GM12878 (cell line): ENCODE data around the gene RIN1. TPM values are rescaled to one million over a fixed set of nuclear protein-coding genes. Genes with fewer than 3 reads are reported as not detected.

ENCODE experiments used
- ATAC-seq: fragments of 200-7000 bp; cut with Tn5 transposase; 3 replicates; pipeline ENCODE4 v1.9.1; 2020; ENCODE audit warnings: mild to moderate bottlenecking, moderate library complexity
- BruUV-seq: library from RNA; stranded (reverse); fragments of 400-500 nt; replicated peaks from 2 replicates; lab custom pipeline; 2021; lab: Mats Ljungman, UMichigan
- CTCF ChIA-PET: fragments of 300-600 bp; sonication (Branson Sonifier 250); formaldehyde crosslinking; extraction: SDS; loops from one replicate; lab custom pipeline; 2021; ENCODE audit warnings: inconsistent platforms; lab: Yijun Ruan, JAX
- POLR2A ChIA-PET: fragments of 350-600 bp; formaldehyde crosslinking; extraction: SDS; loops from one replicate; lab custom pipeline; 2021; ENCODE audit warnings: inconsistent platforms; lab: Charles Lee
- RAD21 ChIA-PET: fragments of 300-600 bp; sonication (Branson Sonifier 250); formaldehyde crosslinking; loops from one replicate; lab custom pipeline; 2023; ENCODE audit warnings: antibody characterized with exemption; ENCODE audit not compliant: unreplicated experiment; lab: Charles Lee
- SMC1A ChIA-PET: fragments of 300-600 bp; sonication (Branson Sonifier 250); formaldehyde crosslinking; loops from one replicate; lab custom pipeline; 2023; ENCODE audit not compliant: unreplicated experiment, uncharacterized antibody; lab: Charles Lee
- DNase-seq: peaks from one replicate; pipeline ENCODE4 v3.0.0-alpha.2; 2011; ENCODE audit warnings: low read depth, low spot score
- FAIRE-seq: peaks from 3 replicates; lab custom pipeline; 2011; peaks lifted over from hg19 to GRCh38; lab: Jason Lieb, UNC
- H2AFZ ChIP-seq: 2 replicates; pipeline ENCODE4 v1.6.0; 2011; ENCODE audit warnings: low read depth, low read length, control low read depth; ENCODE audit not compliant: control insufficient read depth
- H3K27ac ChIP-seq: 2 replicates; pipeline ENCODE4 v1.5.1; 2011; ENCODE audit warnings: control low read depth; ENCODE audit not compliant: control insufficient read depth, insufficient read depth
- H3K27me3 ChIP-seq, 2 experiments: replicated peaks in 1 of 2; 2 replicates each; pipeline versions ENCODE4 v1.6.0 to v1.6.1; 2011; ENCODE audit warnings: low read length in 1 of 2; ENCODE audit not compliant: control insufficient read depth in 2 of 2, insufficient read depth in 2 of 2
- H3K36me3 ChIP-seq, 2 experiments: 2 replicates each; pipeline ENCODE4 v1.5.1; 2011; ENCODE audit warnings: low read length in 1 of 2; ENCODE audit not compliant: control insufficient read depth in 2 of 2, insufficient read depth in 2 of 2
- H3K4me1 ChIP-seq: 2 replicates; pipeline ENCODE4 v1.6.1; 2011; ENCODE audit warnings: mild to moderate bottlenecking, low read length, moderate library complexity, mixed read lengths; ENCODE audit not compliant: control insufficient read depth, insufficient read depth
- H3K4me2 ChIP-seq: 2 replicates; pipeline ENCODE4 v1.6.0; 2011; ENCODE audit warnings: control low read depth; ENCODE audit not compliant: control insufficient read depth, insufficient read depth
- H3K4me3 ChIP-seq: fragments of 200-600 bp; sonication (generic); 2 replicates; pipeline ENCODE4 v1.5.1; 2016
- H3K79me2 ChIP-seq: 2 replicates; pipeline ENCODE4 v1.6.0; 2011; ENCODE audit warnings: low read length; ENCODE audit not compliant: control insufficient read depth, insufficient read depth
- H3K9ac ChIP-seq: 2 replicates; pipeline ENCODE4 v1.8.0; 2011; ENCODE audit warnings: low read length, control low read depth, mixed read lengths; ENCODE audit not compliant: control insufficient read depth, insufficient read depth
- H3K9me3 ChIP-seq: replicated peaks from 3 replicates; pipeline ENCODE4 v1.5.1; 2011; ENCODE audit warnings: mild to moderate bottlenecking, low read length; ENCODE audit not compliant: control insufficient read depth, insufficient read depth
- H4K20me1 ChIP-seq: 2 replicates; pipeline ENCODE4 v1.6.0; 2011; ENCODE audit not compliant: control insufficient read depth, insufficient read depth
- CBX5 ChIP-seq: sonication (generic); IDR thresholded peaks from 2 replicates; pipeline ENCODE4 v1.6.1; 2016; ENCODE audit warnings: low read depth, moderate library complexity, mild to moderate bottlenecking, inconsistent platforms
- CHD1 ChIP-seq: IDR thresholded peaks from 2 replicates; pipeline ENCODE4 v1.6.1; 2012; ENCODE audit warnings: low read depth, low read length, improper control_type of control experiment
- DPF2 ChIP-seq: fragments of 450-650 bp; IDR thresholded peaks from 2 replicates; pipeline ENCODE4 v1.6.1; 2017; ENCODE audit warnings: mild to moderate bottlenecking
- MTA3 ChIP-seq: IDR thresholded peaks from 2 replicates; pipeline ENCODE4 v1.6.1; 2012; ENCODE audit warnings: low read length, inconsistent platforms, borderline replicate concordance
- PML ChIP-seq: IDR thresholded peaks from 2 replicates; pipeline ENCODE4 v1.6.1; 2012; ENCODE audit warnings: low read length, inconsistent platforms
- RCOR1 ChIP-seq: conservative IDR thresholded peaks from 2 replicates; pipeline ENCODE4 v1.6.1; 2012; ENCODE audit warnings: low read depth, low read length, improper control_type of control experiment
- TBL1XR1 ChIP-seq: IDR thresholded peaks from 2 replicates; pipeline ENCODE4 v1.6.1; 2012; ENCODE audit warnings: low read depth, low read length, improper control_type of control experiment
- TCF7 ChIP-seq: IDR thresholded peaks from 2 replicates; pipeline ENCODE4 v1.6.1; 2014; ENCODE audit warnings: antibody characterized with exemption, borderline replicate concordance
- WRNIP1 ChIP-seq: IDR thresholded peaks from 2 replicates; pipeline ENCODE4 v1.6.1; 2011; ENCODE audit warnings: low read depth, low read length, improper control_type of control experiment, borderline replicate concordance
- ZNF217 ChIP-seq: fragments of 450-650 bp; IDR thresholded peaks from 2 replicates; pipeline ENCODE4 v1.6.1; 2017; ENCODE audit warnings: antibody characterized with exemption, mild to moderate bottlenecking
- WGBS: methylation state at CpG from one replicate; pipeline ENCODE4 v1.1.6; 2016; ENCODE audit warnings: low lambda C conversion rate; ENCODE audit not compliant: insufficient replicate concordance, insufficient coverage; ENCODE audit errors: missing lambda C conversion rate; 5-methylcytosine and 5-hydroxymethylcytosine counted together
- in situ Hi-C: fragments of 300-500 bp; cut with MboI; formaldehyde crosslinking; loops from 9 replicates; pipeline ENCODE4 v1.14.3; 2018; ENCODE audit warnings: mixed read lengths
- intact Hi-C: fragments of 100-400 bp; cut with micrococcal nuclease; formaldehyde crosslinking; loops from one replicate; pipeline ENCODE4 v1.14.2; 2022; ENCODE audit not compliant: unreplicated experiment
- polyA plus RNA-seq, 11 experiments: library from polyadenylated mRNA; depleted of rRNA in 4 of 11; unstranded in 6 of 11; stranded (reverse) in 5 of 11; fragments of >200 nt; fragmentation: Nextera tagmentation in 4 of 11; fragmentation: Illumina TruSeq in 1 of 11; extraction: Ambion mirVana in 4 of 11; extraction: Trizol in 1 of 11; gene quantifications; 1 replicate in 1 of 11; 2 replicates in 10 of 11; pipeline versions ENCODE4 v1.2.1 to v1.2.3, GENCODE V29; 2011 to 2016; ENCODE audit warnings: inconsistent platforms in 2 of 11, missing spikeins in 2 of 11, low read depth in 1 of 11
- total RNA-seq, 4 experiments: library from RNA; depleted of rRNA in 3 of 4; stranded (reverse); fragments of >200 nt in 3 of 4; fragmentation: Illumina TruSeq in 1 of 4; extraction: Trizol in 1 of 4; gene quantifications; 2 replicates each; pipeline versions ENCODE4 v1.2.1 to v1.2.3, GENCODE V29; 2013 to 2021
- TF ChIP-seq, protein P1 (sequence below): fragments of 450-650 bp; IDR thresholded peaks from 2 replicates; pipeline ENCODE4 v1.6.1; 2016; ENCODE audit warnings: mild to moderate bottlenecking
- TF ChIP-seq, protein P2 (sequence below): IDR thresholded peaks from 2 replicates; pipeline ENCODE4 v1.6.1; 2012; ENCODE audit warnings: low read depth, low read length, improper control_type of control experiment

RIN1 gene
- total and polyA plus RNA-seq, 10 of the 15 experiments (the other 5 are each of a cell fraction or from before 2014, with no cell fraction given), result 0.04 to 0.69 (median 0.22) TPM; not detected in 1

DNA sequence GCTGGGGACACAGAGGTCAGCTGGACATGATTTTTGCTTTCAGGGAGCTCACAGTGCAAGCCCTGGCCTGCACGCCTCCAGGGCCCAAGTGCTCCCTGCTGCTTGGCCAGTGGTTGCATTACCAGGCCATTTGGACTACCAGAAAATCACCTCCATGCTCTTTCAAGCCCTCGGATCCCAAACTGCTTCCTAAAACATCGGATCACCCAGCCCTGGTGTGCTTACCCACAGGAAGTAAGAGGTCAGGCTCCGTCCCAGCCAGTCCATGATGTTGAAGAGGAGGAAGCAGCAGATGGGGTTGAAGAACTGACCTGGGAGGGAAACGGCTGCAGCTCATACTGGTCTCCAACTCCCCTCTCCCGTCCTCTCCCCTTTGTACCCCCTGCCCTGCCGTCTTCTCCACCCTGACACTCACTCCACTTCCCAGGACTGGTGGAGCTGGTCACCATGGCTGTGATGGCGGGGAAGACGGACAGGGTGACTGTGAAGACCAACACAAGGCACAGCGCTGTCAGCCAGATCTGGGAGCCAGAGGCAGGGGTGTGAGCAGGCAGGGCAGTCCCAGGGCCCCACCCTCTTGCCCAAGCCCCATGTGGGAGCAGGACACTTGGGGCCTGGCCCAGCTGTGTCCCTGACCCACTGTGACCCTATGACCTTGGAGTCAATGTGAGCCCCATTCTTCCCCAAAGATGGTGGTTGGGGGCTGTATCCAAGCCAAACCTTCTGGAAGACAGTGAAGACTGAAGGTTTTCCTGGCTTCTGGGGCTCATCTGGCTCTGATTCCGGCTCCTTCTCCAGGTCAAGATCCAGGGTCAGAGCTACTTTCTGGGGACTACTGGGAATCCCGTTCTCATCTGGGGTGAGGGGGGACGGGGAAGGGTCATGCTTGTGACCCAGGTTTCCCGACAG, 29.7 kb upstream of the RIN1 start:
- no peak overlapping the region for H3K9ac ChIP-seq
- H3K36me3 ChIP-seq, result peaks cover 0 to 2% of the 10 kb centered on the region in 2 experiments; a peak in 2 of 4 replicates
- H3K4me3 ChIP-seq, result no peak overlapping the region
- SMC1A ChIA-PET, result interaction anchor here (1.2 to 2.8 kb wide), 2 partner anchors 23 to 24 kb away, joined by 3 to 9 read pairs; no protein-coding TSS in a partner anchor
- CTCF ChIA-PET, result interaction anchor here (1.2 to 5.9 kb wide), 7 partner anchors 11 to 53 kb away, joined by 3 to 91 read pairs (median 12); partner anchors contain the start of gene BRMS1
- no peaks in the 10 kb centered on the region; the same call in 1 of the 2 replicates for H3K79me2 ChIP-seq
- no peak overlapping the region for H2AFZ ChIP-seq
- no peaks in the 10 kb centered on the region for H3K9me3 ChIP-seq
- no peaks in the 10 kb centered on the region; the same call in 1 of the 2 replicates for H3K4me1 ChIP-seq
- RAD21 ChIA-PET, result interaction anchor here (1.1 kb wide), 1 partner anchor 54 kb away, joined by 5 read pairs; no protein-coding TSS in a partner anchor
- no peak overlapping the region for H3K4me2 ChIP-seq
- in situ Hi-C loops, result no loop called here
- intact Hi-C loops, result no loop called here
- POLR2A ChIA-PET, result no interaction called here
- no TSS peak for BruUV-seq
- no peak overlapping the region for H3K27ac ChIP-seq
- TF ChIP-seq, protein P1, sequence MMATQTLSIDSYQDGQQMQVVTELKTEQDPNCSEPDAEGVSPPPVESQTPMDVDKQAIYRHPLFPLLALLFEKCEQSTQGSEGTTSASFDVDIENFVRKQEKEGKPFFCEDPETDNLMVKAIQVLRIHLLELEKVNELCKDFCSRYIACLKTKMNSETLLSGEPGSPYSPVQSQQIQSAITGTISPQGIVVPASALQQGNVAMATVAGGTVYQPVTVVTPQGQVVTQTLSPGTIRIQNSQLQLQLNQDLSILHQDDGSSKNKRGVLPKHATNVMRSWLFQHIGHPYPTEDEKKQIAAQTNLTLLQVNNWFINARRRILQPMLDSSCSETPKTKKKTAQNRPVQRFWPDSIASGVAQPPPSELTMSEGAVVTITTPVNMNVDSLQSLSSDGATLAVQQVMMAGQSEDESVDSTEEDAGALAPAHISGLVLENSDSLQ, result no peak
- no peak for TF ChIP-seq DPF2
- TF ChIP-seq WRNIP1, result no peak
- no peak for TF ChIP-seq MTA3
- TF ChIP-seq CBX5, result no peak
- no peak for TF ChIP-seq RCOR1
- no peak for TF ChIP-seq PML
- TF ChIP-seq ZNF217, result no peak
- no peak for TF ChIP-seq TCF7
- TF ChIP-seq TBL1XR1, result no peak
- TF ChIP-seq, protein P2, sequence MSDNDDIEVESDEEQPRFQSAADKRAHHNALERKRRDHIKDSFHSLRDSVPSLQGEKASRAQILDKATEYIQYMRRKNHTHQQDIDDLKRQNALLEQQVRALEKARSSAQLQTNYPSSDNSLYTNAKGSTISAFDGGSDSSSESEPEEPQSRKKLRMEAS, result no peak
- TF ChIP-seq CHD1, result no peak
- no peaks in the 10 kb centered on the region for H3K27me3 ChIP-seq
- no peak for FAIRE-seq
- no peak for ATAC-seq
- no peaks in the 10 kb centered on the region for H4K20me1 ChIP-seq
- DNase-seq, result no peak
- WGBS, result 67% methylated on average over 14 of the region's 14 CpGs
